ENCODE data around the gene ERICH6B. TPM values are rescaled to one million over a fixed set of nuclear protein-coding genes. Genes with fewer than 3 reads are reported as not detected.

Gene ERICH6B
- total and polyA plus RNA-seq, 4 experiments from 2014 or later = 0.39 TPM; not detected in 3

DNA sequence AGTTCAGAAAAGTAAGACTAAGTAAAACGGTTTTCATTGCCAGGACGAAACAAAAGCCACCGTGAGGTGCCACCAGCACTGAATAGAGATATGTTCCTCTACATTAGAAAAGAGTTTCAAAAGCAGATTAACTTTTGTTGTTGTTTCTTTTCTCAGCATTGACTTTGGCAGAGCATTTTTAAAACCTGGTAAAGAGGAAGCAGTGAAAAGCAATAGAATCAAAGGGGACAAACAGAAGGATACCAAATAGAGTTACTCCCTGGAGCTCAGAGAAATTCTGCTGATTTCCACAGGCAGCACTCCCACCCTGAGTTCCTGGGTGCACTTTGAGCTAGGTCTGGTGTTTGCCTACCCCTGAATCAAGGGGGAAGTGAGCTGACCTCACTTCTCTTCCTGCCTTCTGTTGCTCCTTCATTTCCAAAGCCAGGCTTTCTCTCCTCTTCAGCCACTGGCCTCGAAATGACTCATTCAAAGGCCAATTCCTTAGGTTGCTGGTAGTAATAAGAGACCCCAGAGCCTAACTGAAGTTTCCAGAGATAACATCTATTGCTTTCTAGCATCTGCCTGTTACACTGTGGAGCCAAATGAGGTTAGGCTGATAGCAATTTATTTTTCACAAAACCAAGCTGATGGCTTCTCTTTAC lies 11.3 kb upstream of the ERICH6B start:
- DNase-seq = no peak
- H3K27ac Mint-ChIP-seq = peak overlapping the region in 2 of 7 donors; percentile 18 to 70
- Histone ChIP-seq H3K4me3 (ENCODE audit: low read length in 2 of 2) (no peak overlapping the region), H3K4me1 (ENCODE audit: insufficient read depth, low read length) (peaks cover 4% of the 10 kb centered on the region), H3K27ac (ENCODE audit: low read depth, low read length) (no peak overlapping the region), H3K36me3 (ENCODE audit: insufficient read depth, low read length) (no peaks in the 10 kb centered on the region), H3K9me3 (ENCODE audit: control insufficient read depth in 1 of 2, low read length in 2 of 2) (no peaks in the 10 kb centered on the region), H3K27me3 (ENCODE audit: insufficient read depth, low read length) (peaks cover 6% of the 10 kb centered on the region)
- no peak overlapping the region for H3K4me3 Mint-ChIP-seq
- CTCF ChIA-PET (ENCODE audit: partially characterized antibody) = interaction anchor here (2.4 kb wide), 1 partner anchor 57 kb away, joined by 6 read pairs; no protein-coding TSS in a partner anchor
- intact Hi-C loops (cut with micrococcal nuclease) = no loop called here
- H3K9me3 Mint-ChIP-seq = no peaks in the 10 kb centered on the region
- H3K4me1 Mint-ChIP-seq = peaks cover 0 to 1% (median 0%) of the 10 kb centered on the region in 4 donors
- POLR2A ChIA-PET (ENCODE audit: partially characterized antibody) = no interaction called here
- H3K27me3 Mint-ChIP-seq = peaks cover 10 to 26% of the 10 kb centered on the region in 2 donors
- H3K36me3 Mint-ChIP-seq = no peaks in the 10 kb centered on the region

DNA sequence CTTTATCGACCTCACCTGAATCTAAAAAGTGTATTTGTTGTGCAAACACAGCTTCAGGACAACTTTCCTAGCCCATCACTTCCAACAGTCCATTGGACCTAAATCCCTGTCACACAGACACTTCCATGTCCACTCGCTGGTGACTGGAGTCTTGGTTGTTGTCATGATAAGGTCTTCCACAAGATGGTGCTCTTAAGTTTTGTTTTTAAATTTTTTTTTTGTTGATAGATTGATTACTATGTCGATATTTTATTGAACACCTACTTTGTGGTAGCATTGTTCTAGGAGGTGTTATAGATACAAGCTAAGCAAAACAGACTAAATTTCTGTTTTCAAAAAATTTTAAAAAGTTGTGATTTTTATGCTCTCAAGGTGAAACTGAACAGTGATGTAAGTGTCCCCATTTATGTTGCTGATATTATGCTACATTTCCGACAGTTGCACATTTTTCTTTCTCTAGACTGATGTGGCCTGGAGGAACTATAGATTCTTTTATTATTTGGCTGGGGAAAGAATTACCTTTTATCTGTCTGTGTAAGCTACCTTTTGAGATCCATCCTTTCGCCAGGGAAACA lies 8.1 kb upstream of the ERICH6B start:
- peaks cover 24 to 39% of the 10 kb centered on the region in 2 donors for H3K27me3 Mint-ChIP-seq
- no peak overlapping the region for H3K4me3 ChIP-seq (ENCODE audit: low read length in 2 of 2)
- H3K4me1 ChIP-seq (ENCODE audit: insufficient read depth, low read length) = peaks cover 5% of the 10 kb centered on the region
- ChIA-PET POLR2A (ENCODE audit: partially characterized antibody) (interaction anchor here (2.1 kb wide), 1 partner anchor 60 kb away, joined by 6 read pairs; no protein-coding TSS in a partner anchor), CTCF (ENCODE audit: partially characterized antibody) (interaction anchor here (0.9 to 4.7 kb wide), 20 partner anchors 9 to 700 kb away, joined by 3 to 42 read pairs (median 5); partner anchors contain the start of gene CBY2)
- peaks cover 0 to 12% (median 0%) of the 10 kb centered on the region in 8 donors for H3K9me3 Mint-ChIP-seq
- no peak overlapping the region for H3K27ac ChIP-seq (ENCODE audit: low read depth, low read length)
- peaks cover 0 to 1% (median under 1%) of the 10 kb centered on the region in 4 donors for H3K4me1 Mint-ChIP-seq
- no peak overlapping the region for H3K27ac Mint-ChIP-seq
- DNase-seq = peak in 4 of 5 donors; percentile 11 to 31 (median 22)
- intact Hi-C loops (cut with micrococcal nuclease) = loop anchor here (1.0 kb wide), 4 partner anchors 60 to 666 kb away; no protein-coding TSS in a partner anchor
- H3K27me3 ChIP-seq (ENCODE audit: insufficient read depth, low read length) = peaks cover 6% of the 10 kb centered on the region
- H3K36me3 ChIP-seq (ENCODE audit: insufficient read depth, low read length) = no peaks in the 10 kb centered on the region
- no peaks in the 10 kb centered on the region for H3K9me3 ChIP-seq (ENCODE audit: control insufficient read depth in 1 of 2, low read length in 2 of 2)
- no peaks in the 10 kb centered on the region for H3K36me3 Mint-ChIP-seq
- no peak overlapping the region for H3K4me3 Mint-ChIP-seq

DNA sequence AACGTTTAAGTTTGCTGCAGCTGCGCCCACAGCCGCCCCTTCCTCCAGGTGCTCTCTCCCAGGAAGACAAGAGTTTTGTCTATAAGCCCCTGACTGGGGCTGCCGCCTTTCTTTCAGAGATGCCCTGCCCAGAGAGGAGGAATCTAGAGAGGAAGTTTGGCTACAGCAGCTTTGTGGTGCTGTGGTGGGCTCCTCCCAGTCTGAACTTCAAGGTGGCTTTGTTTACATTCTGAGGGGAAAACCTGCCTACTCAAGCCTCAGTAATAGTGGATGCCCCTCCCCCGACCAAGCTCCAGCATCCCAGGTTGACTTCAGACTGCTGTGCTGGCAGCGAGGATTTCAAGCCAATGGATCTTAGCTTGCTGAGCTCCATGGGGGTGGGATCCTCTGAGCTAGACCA lies 6.4 kb upstream of the ERICH6B start:
- Histone ChIP-seq H3K27me3 (ENCODE audit: insufficient read depth, low read length) (peaks cover 6% of the 10 kb centered on the region), H3K4me3 (ENCODE audit: low read length in 2 of 2) (no peak overlapping the region), H3K27ac (ENCODE audit: low read depth, low read length) (no peak overlapping the region), H3K4me1 (ENCODE audit: insufficient read depth, low read length) (peaks cover 5% of the 10 kb centered on the region), H3K36me3 (ENCODE audit: insufficient read depth, low read length) (no peaks in the 10 kb centered on the region), H3K9me3 (ENCODE audit: control insufficient read depth in 1 of 2, low read length in 2 of 2) (no peaks in the 10 kb centered on the region)
- peaks cover 31 to 48% of the 10 kb centered on the region in 2 donors for H3K27me3 Mint-ChIP-seq
- ChIA-PET POLR2A (ENCODE audit: partially characterized antibody) (no interaction called here), CTCF (ENCODE audit: partially characterized antibody) (interaction anchor here (1.0 to 4.7 kb wide), 6 partner anchors 10 to 702 kb away, joined by 4 to 42 read pairs (median 7); no protein-coding TSS in a partner anchor)
- no peak for DNase-seq
- H3K36me3 Mint-ChIP-seq = peaks cover 0 to 5% of the 10 kb centered on the region in 2 donors
- H3K4me3 Mint-ChIP-seq = no peak overlapping the region
- H3K4me1 Mint-ChIP-seq = peaks cover 0 to 1% (median under 1%) of the 10 kb centered on the region in 4 donors
- no peak overlapping the region for H3K27ac Mint-ChIP-seq
- intact Hi-C loops (cut with micrococcal nuclease) = no loop called here
- peaks cover 0 to 12% (median 0%) of the 10 kb centered on the region in 8 donors for H3K9me3 Mint-ChIP-seq

DNA sequence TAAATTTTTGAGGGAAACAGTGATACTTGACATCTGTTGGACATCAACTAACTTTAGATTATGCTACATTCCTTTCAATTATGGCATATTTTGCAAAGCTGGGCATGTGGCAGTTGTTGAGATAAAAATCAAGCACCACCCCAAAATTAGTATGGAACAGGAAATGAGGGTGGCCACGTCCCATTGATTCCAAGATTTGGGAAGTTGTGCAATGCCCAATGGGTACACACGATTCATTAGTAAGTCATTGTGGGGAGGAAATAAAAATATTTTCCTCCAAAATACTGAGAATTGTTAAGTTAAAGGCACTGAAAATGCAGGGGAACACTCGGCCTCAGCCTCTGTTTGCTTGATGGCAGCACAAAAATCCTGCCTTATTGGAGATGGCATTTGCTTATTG lies 7.6 kb downstream of the ERICH6B start:
- no peak overlapping the region for H3K4me3 ChIP-seq (ENCODE audit: low read length in 2 of 2)
- no peaks in the 10 kb centered on the region for H3K4me1 ChIP-seq (ENCODE audit: insufficient read depth, low read length)
- H3K27ac ChIP-seq (ENCODE audit: low read depth, low read length) = no peak overlapping the region
- Mint-ChIP-seq H3K4me1 (no peaks in the 10 kb centered on the region), H3K27me3 (peaks cover 7 to 17% of the 10 kb centered on the region in 2 donors), H3K27ac (no peak overlapping the region), H3K36me3 (no peaks in the 10 kb centered on the region), H3K9me3 (no peaks in the 10 kb centered on the region), H3K4me3 (no peak overlapping the region)
- no peaks in the 10 kb centered on the region for H3K36me3 ChIP-seq (ENCODE audit: insufficient read depth, low read length)
- H3K9me3 ChIP-seq (ENCODE audit: control insufficient read depth in 1 of 2, low read length in 2 of 2) = no peaks in the 10 kb centered on the region
- intact Hi-C loops (cut with micrococcal nuclease) = no loop called here
- ChIA-PET POLR2A (ENCODE audit: partially characterized antibody) (no interaction called here), CTCF (ENCODE audit: partially characterized antibody) (no interaction called here)
- H3K27me3 ChIP-seq (ENCODE audit: insufficient read depth, low read length) = no peaks in the 10 kb centered on the region
- DNase-seq = no peak

DNA sequence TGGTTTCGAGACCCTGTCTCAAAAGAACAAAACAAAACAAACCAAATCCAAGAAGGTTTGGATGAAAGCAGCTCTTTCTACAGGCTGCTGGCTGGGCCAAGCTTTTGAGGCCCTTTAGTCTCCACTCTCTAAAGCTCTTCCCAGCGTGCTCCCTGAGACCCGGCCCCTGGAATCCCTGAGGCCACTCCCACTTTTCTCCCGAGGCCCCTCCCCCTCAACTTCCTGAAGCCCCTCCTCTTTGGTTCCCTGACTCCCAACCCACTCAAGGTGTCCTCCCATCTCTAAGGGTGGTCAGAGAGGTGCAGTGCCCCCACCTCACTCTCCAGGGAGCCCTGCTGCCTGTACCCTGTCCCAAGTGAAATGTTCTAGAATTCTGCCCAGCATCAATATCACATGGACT lies 10.6 kb downstream of the ERICH6B start:
- Histone ChIP-seq H3K4me3 (ENCODE audit: low read length in 2 of 2) (no peak overlapping the region), H3K27ac (ENCODE audit: low read depth, low read length) (no peak overlapping the region), H3K36me3 (ENCODE audit: insufficient read depth, low read length) (no peaks in the 10 kb centered on the region), H3K4me1 (ENCODE audit: insufficient read depth, low read length) (no peaks in the 10 kb centered on the region), H3K9me3 (ENCODE audit: control insufficient read depth in 1 of 2, low read length in 2 of 2) (no peaks in the 10 kb centered on the region), H3K27me3 (ENCODE audit: insufficient read depth, low read length) (no peaks in the 10 kb centered on the region)
- Mint-ChIP-seq H3K9me3 (no peaks in the 10 kb centered on the region), H3K27me3 (peaks cover 13 to 22% of the 10 kb centered on the region in 2 donors), H3K27ac (no peak overlapping the region), H3K4me3 (no peak overlapping the region), H3K4me1 (no peaks in the 10 kb centered on the region), H3K36me3 (no peaks in the 10 kb centered on the region)
- CTCF ChIA-PET (ENCODE audit: partially characterized antibody) = no interaction called here
- no peak for DNase-seq
- intact Hi-C loops (cut with micrococcal nuclease) = no loop called here
- POLR2A ChIA-PET (ENCODE audit: partially characterized antibody) = no interaction called here

DNA sequence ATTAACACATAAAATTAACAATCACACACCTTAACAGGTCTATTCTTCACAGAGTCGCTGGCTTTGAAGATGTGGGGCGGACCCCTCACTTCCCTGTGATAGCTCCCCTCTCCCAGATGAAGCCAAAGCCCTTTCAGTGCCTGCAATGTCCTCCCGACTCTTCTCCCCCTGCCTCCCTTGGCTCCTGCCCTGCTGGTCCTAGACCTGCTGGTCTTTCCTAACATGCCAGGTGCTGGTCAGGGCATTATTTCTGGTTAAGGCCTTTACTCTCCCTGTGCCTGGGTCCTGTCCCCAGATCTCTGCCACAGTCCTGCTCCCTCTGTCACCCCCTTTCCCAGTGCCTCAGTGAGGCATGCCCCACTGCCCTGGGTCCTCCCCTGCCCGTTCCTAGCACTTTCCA lies 12.2 kb downstream of the ERICH6B start:
- H3K4me1 Mint-ChIP-seq = no peaks in the 10 kb centered on the region
- no peak for DNase-seq
- Histone ChIP-seq H3K4me1 (ENCODE audit: insufficient read depth, low read length) (no peaks in the 10 kb centered on the region), H3K36me3 (ENCODE audit: insufficient read depth, low read length) (no peaks in the 10 kb centered on the region), H3K27ac (ENCODE audit: low read depth, low read length) (no peak overlapping the region), H3K9me3 (ENCODE audit: control insufficient read depth in 1 of 2, low read length in 2 of 2) (no peaks in the 10 kb centered on the region), H3K4me3 (ENCODE audit: low read length in 2 of 2) (no peak overlapping the region), H3K27me3 (ENCODE audit: insufficient read depth, low read length) (no peaks in the 10 kb centered on the region)
- POLR2A ChIA-PET (ENCODE audit: partially characterized antibody) = no interaction called here
- H3K27me3 Mint-ChIP-seq = peaks cover 6 to 15% of the 10 kb centered on the region in 2 donors
- intact Hi-C loops (cut with micrococcal nuclease) = no loop called here
- CTCF ChIA-PET (ENCODE audit: partially characterized antibody) = interaction anchor here (1.0 kb wide), 1 partner anchor 232 kb away, joined by 3 read pairs; no protein-coding TSS in a partner anchor
- H3K36me3 Mint-ChIP-seq = no peaks in the 10 kb centered on the region
- no peak overlapping the region for H3K4me3 Mint-ChIP-seq
- H3K9me3 Mint-ChIP-seq = peaks cover 0 to 3% (median 0%) of the 10 kb centered on the region in 8 donors
- H3K27ac Mint-ChIP-seq = no peak overlapping the region

Data from CD4-positive, alpha-beta memory T cell (primary cell).